SIG-M5 treated with dmso at 0.1 percent for 504 hours (cell line): Measurements from ENCODE around the gene PLSCR1.
"Not testable (repeated sequence)": the region's sequence is repeated elsewhere in the genome, so short reads cannot be mapped to it uniquely, and the experiment has no call there.

Experiments
- DNase-seq: peaks from one replicate; lab custom pipeline; 2025; ENCODE audit not compliant: unreplicated experiment; lab: John Stamatoyannopoulos, UW

The PLSCR1 gene

DNA sequence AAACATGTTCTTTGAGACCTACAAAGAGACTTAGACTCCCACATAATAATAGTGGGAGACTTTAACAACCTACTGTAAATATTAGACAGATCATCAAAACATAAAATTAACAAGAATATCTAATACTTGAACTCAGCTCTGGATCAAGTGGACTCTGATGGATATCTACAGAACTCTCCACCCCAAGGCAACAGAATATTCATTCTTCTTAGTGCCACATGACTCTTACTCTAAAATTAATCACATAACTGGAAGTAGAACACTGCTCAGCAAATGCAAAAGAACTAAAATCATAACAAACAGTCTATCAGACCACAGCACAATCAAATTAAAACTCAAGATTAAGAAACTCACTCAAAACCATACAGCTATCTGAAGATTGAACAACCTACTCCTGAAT lies 59.1 kb downstream of the PLSCR1 start:
- DNase-seq, result no peak

DNA sequence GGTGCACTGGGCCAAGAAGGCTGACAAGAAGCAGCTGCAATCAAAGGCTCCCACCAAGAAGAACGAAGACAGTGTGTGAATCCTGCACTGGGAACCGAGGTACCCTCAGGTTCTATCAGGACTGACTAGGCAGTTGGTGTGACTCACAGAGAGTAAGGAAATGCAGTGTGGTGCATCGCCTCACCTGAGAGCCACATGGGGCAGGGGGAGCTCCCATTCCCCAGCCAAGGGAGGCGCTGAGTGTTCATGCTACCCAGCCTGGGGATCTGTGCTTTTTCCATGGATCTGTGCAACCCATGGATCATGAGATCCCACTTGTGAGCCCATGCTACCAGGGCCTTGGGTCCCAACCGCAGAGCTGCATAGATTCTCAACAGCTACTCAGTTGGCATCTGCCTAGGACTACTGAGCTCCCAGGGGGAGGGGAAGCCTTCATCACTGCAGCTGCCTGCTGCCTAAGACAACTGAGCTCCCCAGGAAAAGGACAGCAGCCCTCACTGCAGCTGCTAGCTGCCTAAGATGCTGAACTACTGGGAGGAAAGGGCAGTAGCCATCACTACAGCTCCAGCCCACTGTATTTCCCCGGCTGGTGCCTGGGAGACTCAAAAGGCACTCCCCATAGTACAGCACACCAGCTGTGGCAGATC lies 68.2 kb downstream of the PLSCR1 start:
- DNase-seq, result no peak

DNA sequence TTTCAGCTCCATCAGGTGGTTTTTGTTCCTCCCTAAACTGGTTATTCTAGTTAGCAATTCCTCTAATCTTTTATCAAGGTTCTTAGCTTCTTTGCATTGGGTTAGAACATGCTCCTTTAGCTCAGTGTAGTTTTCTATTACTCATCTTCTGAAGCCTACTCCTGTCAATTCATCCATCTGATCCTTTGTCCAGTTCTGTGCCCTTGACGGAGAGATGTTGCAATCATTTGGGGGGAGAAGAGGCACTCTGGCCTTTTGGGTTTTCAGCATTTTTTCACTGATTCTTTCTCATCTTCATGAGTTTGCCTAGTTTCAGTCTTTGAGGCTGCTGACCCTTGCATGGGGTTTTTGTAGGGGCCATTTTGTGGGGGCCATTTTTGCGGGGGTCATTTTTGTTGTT lies 69.4 kb downstream of the PLSCR1 start:
- not testable (repeated sequence) for DNase-seq

DNA sequence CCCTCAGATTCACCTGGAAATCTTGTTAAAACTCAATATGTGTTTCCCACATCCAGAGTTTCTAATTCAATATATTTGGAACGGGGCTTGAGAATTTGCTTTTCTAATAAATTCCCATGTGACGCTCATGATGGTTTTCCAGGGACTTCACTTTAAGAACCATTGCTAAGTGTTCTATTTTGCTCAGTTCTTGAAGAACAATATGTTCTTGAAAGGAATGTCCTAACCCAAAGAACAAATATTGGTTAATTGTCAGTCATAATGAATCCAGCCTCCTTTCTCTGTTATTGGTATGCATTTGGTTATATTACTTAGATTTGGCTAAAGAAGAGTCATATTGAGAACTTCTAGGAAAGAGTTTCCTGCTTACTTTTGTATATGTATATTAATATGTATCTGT lies 70.7 kb downstream of the PLSCR1 start:
- no peak for DNase-seq

DNA sequence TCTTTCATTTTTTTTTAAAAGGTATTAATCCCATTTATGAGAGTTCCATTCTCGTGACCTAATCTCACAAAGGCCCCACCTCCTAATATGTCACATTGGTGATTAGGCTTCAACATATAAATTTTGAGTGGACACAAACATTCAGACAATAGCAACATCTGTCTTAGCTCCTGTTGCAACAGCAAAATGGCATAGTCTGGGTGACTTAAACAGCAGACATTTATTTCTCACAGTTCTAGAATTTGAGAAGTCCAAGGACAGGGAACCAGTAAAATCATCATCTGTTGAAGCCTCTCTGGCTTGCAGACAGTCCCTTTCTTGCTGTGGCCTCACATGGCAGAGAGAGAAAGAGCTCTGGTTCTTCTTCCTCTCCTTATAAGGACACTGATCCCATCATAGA lies 71.8 kb downstream of the PLSCR1 start:
- DNase-seq, result no peak

DNA sequence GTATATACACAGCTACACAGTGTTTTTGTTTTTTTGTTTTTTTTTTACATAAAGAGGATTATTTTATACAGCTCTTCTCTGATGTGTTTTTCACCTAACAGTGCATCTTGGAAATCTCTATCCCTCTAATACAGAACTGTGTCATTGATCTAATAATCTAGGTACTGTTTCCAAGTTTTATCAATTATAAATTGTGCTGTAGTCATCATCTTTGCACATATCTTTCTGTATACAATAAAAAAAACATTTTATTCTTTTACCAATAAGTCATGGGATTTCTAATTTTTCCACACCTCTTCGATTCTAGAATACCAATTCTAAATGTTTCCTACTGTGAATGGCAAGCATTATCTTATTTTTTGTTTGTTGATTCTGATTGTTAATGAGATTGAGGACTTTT lies 73.4 kb downstream of the PLSCR1 start:
- no peak for DNase-seq

DNA sequence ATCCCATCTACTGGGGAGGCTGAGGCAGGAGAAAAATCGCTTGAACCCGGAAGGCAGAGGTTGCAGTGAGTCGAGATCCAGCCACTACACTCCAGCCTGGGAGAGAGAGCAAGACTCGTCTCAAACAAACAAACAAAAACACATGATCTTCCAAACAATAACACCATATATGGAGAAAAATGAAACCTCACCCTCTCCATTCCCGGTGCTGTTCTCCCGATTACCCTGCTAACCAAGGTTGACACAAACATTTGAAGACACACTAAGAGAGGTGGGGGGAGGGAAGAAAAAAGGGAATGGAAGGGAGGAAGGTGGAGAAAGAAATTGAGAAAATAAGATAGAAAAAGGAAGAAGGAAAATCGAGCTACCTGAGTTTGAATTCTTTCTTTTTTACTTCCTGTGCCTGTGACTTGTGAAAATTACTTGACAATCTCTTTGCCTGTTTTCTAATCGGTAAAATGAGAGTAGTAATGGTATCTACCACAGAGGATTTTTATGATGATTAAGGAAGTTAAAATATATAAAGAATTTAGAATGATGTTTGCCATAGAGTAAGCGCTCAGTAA lies 73.9 kb downstream of the PLSCR1 start:
- no peak for DNase-seq

DNA sequence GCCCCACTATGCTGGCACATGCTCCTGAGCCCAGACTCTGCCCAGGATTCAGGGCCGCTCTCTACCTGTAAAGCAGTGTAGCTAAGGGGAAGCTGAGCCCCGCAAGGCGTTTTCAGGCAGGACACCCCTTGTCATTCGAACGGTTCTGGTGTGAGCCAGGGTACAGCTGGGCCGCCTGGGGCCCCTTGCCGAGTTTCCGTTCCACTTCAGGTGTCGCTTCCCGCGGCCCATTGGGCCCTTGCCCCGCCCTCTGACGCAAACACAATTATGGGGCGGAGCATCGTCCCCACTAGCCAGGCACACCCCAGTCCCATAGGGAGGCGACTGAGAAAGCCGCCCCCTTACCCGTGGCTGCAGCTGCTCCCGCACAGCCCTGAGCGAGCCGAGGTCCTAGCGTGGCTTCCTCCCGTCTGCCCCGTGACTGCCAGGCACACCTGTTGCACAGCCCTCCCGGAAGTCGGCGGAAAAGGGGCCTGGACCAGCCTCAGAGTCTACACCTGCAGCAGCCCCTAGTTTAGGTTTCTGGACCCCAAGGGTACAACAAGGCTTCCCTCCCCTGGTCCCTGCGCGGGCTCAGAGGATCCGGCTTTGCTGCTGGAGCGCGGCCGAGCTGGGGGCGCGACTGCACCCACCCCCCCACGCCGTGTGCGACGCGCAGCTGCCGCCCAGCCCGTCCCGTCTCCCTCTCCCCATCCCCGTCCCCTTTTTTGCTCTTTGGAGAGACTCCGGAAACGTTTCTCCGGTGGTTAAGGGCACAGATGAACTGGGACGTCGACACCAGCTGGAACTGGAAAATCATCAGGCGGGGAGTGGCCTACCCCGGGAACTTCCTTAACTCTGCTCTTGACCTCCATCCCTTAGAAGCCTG lies 75.0 kb downstream of the PLSCR1 start, which contains the start of gene PLSCR2:
Gene PLSCR2, minus strand, starts transcription at position 412 of the 868 bp plus-strand sequence. CDS start 9,657 bp downstream, outside the sequence.
- no peak for DNase-seq

DNA sequence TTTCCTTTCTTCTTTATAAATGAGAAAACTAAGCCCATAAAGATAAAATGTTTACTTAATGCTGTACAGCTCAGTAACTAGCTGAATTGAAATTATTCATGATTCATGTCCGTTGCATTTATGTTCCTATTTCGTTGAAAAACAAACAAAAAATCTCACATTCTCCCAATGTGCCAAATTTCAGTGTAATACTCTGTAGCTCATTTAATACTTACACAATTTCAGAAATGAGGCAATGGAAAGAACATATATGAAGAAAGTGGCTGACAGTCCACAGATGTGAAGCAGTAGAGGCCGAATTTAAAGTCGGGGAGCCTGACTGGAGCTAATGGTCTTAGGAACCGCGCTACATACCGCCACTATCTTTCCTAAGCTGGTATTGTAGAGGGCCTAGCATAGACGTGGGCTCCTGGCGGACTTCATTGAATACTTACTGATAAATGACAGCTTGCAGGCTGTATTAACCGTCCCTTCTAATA lies 75.7 kb downstream of the PLSCR1 start:
- DNase-seq, result no peak

DNA sequence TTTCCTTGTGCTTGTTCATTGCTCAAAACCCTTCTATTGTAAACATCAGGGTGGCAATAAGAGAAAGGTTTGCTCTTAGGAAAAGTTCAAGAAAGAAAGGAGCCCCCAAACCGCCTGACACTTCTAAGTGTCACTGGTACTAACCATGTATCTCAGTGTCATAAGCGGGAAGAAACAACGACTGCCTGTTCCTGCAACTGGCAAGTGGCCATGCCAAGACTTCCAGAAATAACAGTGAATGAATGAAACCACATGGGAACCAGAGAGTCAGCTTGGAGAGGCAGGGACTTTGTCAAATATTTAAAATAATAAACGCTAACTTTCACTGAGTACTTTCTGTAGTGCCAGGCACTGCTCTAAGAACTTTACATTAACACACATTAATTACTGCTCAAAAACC lies 76.2 kb downstream of the PLSCR1 start:
- DNase-seq, result no peak

DNA sequence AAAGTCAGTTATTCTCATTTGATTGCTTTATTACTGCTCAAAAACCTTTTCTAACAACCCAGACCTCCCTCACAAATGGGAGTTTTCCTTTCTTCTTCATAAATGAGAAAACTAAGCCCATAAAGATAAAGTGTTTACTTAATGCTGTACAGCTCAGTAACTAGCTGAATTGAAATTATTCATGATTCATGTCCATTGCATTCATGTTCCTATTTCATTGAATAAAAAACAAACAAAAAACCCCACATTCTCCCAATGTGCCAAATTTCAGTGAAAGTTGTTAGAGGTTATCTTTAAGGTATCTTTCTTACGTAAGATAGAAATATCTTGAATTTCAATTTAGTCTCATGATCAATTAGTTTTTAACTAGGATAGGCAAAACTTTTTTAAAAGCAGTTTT lies 77.8 kb downstream of the PLSCR1 start:
- DNase-seq, result no peak

DNA sequence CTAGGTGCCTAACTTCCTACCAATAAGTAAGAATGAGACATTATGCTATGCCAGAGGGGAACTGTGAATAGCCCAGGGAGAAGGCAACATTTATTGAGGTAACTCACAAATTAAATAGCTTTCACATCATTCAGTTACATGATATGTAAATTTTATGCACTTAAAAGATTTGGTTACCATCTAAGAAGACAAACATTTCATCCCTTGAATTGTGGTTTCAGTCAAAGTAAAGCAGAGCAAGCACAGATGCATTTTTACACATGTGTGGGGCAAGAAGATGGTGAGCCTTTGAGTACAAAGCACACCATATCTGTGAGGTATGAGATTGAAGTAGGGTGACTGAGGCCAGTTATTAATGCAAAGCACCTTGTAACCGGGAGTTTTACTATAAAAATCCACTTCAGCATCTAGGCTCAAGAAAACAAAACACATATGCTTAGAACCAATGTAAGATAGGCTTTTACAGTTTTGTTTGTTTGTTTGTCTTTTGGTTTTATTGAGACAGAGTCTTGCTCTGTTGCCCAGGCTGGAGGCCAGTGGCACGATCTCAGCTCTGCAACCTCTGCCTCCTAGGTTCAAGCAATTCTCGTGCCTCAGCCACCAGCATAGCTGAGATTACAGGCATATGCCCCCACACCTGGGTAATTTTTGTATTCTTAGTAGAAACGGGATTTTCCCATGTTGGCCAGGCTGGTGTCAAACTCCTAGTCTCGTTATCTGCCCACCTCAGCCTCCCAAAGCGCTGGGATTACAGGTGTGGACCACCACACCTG lies 78.5 kb downstream of the PLSCR1 start:
- no peak for DNase-seq
